ENCODE data around the gene CNOT6.
"Not testable (repeated sequence)": the region's sequence is repeated elsewhere in the genome, so short reads cannot be mapped to it uniquely, and the experiment has no call there.

CNOT6 gene

DNA sequence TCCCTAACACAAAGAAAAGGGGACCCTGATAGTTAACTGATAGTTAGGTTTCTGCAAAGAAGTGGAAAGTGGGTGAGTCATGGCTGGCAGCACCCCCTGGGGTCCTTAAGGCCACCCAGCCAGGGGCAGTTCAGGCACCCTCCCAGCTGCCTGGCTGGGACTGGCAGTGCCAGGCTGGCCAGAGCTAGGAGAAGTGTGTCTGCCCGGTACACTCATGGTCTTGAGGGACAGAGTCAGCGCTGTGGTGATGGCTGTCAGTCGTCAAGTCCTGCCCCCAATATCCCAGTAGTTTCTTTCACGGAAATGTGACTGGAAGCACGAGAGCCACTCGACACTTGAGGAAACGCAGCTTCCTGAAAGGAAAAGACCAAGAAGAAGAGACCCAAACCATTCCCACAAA, 22.3 kb upstream of the CNOT6 start:
- no peak for DNase-seq

DNA sequence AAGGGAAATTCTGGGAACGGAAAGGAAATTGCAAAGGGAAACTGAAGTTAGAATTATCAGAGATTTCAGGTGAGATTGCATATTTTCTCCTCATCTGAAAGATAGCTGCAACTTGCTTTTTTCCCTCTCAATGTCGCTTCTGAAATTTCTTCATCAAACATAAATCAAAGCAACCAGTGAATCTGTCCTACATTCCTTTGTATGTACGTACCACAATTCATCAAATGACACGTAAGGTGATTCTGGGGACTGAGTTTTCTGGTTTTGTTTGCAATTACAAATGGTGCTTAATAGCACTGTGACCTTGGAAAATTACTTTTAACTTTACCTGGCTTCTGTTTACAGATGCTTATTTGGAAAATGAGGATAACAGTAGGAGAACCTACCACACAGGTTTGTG, 21.9 kb upstream of the CNOT6 start:
- DNase-seq: no peak

DNA sequence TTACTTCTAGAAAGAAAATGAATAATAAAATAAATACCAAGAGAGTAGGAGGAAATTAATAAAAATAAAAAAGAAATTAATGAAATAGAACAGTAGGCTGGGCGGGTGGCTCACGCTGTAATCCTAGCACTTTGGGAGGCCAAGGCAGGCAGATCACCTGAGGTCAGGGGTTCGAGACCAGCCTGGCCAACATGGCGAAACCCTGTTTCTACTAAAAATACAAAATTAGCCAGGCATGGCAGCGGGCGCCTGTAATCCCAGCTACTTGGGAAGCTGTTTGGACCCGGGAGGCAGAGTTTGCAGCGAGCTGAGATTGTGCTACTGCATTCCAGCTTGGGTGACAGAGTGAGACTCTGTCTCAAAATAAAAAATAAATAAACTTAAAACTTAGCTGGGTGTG, 20.8 kb upstream of the CNOT6 start:
- DNase-seq: not testable (repeated sequence)

DNA sequence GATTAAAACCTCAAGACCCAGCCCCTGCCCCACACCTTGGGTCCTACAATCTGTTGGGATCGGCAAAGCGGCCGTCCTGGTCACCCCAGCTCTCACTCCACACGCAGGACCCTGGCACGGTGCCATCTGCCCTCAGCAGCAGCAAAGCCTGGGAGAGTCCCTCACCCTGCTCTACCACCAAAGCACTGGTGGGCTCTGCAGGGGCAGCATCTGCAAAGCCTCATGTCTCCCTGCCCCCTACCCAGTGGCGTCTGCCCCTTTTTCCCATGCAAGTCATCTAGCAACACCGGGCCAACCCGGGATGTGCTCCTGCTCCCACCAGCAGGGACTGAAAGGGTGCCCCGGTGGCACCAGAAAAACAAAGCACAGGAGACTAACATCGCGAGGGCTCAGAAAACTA, 19.6 kb upstream of the CNOT6 start:
- no peak for DNase-seq

DNA sequence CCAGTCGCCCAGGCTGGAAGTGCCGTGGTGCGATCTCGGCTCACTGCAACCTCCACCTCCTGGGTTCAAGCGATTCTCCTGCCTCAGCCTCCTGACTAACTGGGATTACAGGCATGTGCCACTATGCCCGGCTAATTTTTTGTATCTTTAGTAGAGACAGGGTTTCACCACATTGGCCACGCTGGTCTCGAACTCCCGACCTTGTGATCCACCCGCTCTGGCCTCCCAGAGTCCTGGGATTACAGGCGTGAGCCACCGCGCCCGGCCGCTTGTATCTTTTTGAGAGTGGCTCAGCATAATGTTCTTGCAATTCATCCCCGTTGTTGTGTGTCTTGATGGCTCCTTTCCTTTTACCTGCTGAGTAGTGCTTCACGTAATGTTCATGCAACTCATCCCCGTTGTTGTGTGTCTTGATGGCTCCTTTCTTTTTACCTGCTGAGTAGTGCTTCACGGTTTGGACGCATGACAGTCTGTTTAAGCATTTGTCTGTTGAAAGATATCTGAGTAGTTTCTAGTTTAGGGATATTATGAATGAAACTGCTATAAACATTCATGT, 18.1 kb upstream of the CNOT6 start:
- not testable (repeated sequence) for DNase-seq

DNA sequence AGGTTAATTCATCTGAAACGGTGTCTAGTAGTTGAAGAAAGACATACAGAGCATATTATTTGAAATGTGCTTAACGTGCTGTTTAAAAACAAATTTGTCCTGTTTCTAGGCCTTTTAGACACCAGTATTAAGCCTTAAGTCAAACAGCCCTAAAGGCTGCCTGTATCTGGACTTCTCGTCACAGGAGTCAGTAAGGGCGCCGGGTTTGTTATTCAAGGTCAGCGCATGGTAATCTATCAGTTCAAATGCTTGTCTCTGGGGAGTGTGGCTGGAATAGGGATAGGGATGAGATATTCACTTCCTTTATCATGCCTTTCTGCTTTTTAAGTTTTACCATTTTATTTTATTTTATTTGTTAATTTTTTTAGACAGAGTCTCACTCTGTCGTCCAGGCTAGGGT, 9.4 kb upstream of the CNOT6 start:
- no peak for DNase-seq

DNA sequence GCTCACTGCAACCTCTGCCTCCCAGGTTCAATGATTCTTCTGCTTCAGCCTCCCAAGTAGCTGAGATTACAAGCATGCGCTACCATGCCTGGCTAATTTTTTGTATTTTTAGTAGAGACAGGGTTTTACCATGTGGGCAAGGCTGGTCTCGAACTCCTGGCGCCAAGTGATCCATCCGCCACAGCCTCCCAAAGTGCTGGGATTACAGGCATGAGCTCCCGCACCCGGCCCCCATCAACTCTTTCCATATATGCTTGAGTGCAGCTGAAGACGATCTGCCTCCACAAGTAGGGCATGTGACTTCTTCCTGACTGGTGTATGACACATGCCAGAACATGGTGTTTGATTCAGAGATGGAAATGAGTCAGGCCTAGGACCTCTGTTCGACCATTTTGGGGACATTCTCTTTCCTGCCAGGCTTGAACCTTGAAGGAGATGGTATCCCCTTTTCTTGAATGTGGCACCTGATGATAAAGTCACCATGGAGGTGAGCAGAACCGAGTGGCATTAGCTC, 7.5 kb upstream of the CNOT6 start:
- no peak for DNase-seq

DNA sequence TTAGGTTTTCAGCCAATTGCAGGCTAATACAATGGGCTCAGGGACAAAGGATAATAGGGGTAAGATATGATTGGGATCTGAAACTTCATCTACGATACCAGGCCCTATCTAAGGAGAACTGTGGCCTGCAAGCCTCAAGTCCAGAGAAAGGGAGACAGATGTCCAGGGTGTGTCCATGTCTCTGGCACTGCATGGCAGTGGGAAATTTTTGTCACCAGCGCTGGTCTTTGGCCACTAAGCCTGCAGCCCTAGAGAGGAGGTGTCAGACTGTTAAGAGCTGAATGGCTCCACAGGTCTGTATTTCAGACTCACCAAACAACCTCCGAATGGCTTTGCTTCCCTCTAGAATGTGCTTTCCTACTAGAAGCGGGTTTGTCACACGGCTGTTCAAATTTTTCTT, 6.6 kb upstream of the CNOT6 start:
- DNase-seq: no peak

DNA sequence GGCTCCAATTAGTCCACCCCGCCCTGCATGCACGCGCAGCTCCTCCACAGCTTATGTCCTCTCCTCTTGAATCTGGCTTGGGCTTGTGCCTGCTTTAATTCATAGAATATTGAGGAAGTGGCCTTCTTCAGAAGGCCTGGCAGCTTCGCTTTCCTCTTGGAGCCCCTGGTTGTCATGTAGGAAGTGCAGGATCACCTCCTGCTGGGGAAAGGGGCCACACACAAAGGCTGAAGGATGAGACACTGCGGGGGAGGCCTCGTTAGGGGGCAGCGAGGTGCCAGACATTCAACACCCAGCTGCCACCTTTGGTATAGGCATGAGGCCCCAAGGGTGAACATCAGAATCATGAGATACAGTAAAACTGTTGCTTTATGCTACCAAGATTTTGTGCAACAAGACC, 2.7 kb upstream of the CNOT6 start:
- no peak for DNase-seq

DNA sequence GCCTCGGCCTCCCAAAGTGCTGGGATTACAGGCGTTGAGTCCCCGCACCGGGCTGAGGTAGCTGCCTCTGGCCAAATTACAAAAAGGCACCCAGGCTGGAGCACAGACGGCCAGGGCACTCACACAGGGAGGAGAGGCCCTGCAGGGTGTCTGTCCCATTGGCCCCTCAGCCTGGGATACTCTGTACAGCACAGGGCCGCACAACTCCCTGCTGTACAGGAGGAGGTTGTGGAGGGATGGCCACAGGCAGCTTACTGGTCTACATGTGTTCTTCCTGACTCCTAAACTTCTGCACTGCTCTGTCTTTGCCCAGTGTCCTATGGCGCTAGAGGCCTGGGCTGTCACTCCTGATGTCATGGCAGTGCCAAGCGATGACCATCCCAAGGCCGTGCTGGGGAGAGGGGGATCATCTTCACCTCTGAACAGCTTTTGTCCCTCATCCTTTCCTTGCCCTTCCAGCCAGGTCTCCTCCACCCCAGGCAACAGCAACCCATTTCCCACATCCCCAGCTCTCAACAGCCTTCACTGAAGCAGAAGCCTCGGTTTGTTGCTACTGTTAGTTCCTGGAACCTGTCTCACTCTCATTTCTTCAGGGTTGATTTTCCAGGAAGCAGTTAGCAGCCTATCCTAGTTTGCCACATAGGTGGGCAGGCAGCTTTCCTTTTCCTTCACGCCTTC, 1.8 kb upstream of the CNOT6 start:
- DNase-seq: no peak

DNA sequence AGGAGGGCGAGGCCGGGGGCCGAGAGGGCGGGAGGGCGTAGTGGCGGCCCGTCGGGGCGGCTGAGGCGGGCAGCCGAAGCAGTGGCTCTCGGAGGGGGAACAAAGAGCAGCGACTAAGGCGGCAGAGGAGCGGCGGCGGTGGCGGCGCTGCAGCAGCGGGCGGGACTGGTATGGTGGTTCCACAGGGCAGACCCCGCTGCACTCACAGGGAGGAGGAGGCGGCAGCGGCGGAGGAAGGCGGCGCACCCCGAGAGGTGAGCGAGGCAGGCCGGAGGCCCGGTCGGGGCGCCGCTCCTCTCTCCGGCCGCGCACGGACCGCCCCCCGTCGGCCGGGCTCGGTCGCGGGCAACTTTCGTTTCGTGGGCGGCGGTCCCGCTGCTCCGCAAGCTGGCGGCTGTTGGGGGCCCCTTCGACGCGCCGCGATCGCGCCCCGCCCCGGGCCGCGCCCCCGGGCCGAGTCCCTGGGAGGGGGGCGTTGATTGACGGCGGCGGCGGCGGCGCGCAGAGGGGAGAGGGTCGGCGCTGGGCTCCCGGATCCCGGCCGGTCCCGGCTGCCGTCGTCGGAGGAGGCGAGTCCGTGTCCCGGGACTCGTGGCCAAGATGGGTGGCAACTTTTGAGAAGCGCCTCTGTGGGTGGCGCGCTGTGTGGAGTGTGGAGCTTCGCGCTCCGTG, 467 bp downstream of the CNOT6 start:
- peak; percentile 63 for DNase-seq

DNA sequence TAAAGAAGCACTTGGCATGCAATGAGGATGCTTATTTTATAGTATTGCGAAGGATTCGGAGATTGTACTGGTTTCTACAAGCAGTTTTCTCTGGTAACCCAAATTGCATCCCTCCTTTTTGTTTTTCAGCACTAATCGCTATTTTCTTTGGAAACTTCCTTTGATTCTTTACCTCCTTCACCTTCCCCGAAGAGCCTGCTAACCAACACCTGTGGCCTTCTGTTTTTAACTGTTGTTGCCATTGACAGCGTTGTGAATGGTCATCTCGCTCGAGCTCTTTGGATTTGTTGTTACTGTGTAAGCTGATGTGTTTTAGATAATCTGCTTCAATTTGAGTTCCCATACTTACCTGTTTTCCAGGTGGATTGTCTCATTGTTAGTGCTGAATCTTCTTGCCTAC, 1.1 kb downstream of the CNOT6 start:
- DNase-seq: no peak

DNA sequence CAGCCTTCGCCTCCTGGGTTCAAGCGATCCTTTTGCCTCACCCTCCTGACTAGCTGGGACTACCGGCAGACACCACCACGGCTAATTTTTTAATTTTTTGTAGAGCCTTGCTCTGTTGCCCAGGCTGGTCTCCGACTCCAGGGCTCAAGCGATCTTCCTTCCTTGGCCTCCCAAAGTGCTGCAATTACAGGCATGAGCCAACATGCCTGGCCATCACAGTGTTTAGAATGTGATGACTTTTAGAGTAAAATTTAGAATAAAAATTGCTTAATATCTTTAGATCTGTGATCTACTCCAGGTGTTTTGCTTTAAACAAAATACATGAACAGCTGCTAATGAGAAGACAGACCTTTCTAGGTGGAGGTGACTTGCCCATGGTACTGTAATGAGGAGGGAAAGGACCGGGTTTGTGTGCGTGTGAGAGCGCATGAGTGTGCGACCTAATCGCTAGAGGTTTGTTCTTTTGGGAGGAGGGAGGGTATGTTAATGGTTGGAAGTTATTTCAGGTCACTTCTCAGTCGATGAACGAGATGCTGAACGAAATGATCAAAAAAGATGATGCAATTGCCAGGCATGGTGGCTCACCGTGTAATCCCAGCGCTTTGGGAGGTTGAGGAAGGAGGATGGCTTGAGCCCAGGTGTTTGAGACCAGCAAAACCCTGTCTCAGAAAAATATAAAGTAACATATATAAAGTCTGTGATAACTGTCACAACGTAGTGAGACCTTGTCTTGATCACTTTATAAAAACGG, 2.0 kb downstream of the CNOT6 start:
- no peak for DNase-seq

DNA sequence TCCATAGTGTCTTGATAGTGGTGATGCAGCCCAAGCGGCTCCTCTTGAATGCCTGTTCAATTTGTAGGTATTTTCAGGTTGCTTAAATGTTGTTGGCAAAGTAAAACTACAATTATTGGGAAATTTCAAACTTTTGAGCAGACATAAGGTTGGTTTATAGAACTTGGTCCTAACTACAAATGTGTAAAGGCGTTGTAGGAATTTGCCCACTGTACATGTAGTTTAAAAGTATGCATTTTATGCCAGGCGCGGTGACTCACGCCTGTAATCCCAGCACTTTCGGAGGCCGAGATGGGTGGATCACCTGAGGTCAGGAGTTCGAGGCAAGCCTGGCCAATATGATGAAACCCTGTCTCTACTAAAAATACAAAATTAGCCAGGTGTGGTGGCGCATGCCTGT, 2.6 kb downstream of the CNOT6 start:
- not testable (repeated sequence) for DNase-seq

DNA sequence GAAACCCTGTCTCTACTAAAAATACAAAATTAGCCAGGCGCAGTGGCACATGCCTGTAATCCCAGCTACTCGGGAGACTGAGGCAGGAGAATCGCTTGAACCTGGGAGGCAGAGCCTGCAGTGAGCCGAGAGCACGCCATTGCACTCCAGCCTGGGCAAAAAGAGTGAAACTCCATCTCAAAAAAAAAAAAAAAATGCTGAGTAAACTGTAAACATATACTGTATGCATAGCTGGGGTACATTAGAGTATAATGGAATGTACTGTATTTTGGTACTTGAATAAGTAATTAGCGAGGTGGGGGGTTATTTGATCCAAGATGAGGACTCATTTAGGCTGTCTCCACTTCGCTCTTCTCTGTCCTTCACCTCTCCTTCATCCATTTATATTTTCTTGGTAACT, 3.7 kb downstream of the CNOT6 start:
- DNase-seq: not testable (repeated sequence)

DNA sequence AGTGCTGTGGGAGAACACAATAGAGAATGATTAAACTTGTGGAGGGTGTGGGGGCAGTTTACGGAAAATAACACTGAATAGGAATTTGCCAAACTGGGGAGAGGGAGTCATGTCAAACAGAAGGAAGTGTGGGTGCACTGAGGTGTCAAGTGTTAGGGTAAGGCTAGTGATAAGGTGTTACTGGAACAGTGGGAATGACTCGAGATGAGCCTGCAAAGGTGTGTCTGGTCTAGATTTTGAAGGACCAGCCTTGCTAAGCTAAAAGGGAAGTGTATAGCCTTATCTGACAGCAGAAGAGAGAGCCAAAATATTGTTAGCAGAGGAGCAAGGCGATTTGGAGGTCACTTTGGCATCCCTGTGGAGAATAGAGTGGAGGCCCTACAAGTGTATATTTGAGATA, 4.2 kb downstream of the CNOT6 start:
- no peak for DNase-seq

DNA sequence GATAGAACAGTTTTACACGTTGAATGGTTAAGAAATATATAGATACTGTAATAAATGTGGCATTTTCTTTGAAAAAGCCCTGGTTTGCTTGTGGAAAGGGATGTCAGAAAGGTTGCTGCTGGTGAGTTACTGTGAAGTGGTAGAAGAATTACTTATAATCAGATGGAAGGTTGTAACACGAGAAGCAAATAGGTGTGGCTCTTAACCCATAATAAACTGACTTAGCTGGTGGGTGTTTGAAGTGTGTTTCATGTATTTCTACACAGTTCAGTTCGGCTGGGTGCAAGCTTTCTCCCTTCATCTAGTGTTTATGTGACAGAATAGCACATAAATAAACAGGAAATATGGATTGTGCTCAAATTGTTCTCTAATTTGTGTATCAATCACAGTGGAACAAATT, 5.5 kb downstream of the CNOT6 start:
- DNase-seq: no peak

DNA sequence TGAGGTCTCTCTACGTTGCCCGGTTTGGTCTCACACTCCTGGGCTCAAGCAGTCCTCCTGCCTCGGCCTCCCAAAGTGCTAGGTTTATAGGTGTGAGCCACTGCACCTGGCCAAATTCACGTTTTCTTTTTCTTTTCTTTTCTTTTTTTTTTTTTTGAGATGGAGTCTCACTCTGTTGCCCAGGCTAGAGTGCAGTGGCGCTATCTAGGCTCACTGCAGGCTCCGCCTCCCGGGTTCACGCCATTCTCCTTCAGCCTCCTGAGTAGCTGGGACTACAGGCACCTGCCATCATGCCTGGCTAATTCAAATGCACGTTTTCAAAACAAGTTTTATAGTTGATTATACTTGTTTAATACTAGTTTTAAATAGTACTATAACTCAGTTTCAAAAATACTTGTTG, 6.1 kb downstream of the CNOT6 start:
- DNase-seq: not testable (repeated sequence)

DNA sequence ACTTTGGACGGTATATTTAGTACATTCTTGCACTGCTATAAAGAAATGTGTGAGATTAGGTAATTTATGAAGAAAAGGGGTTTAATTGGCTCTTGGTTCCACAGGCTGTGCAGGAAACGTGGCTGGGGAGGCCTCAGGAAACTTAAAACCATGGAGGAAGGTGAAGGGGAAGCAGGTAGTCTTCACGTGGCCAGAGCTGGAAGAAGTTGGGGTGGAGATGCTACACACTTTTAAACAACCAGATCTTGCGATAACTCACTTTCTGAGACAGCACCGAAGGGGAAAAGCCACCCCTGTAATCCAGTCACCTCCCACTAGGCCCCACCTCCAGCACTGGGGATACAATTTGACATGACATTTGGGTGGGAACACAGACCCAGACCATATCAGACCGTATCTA, 13.5 kb downstream of the CNOT6 start:
- DNase-seq: no peak

DNA sequence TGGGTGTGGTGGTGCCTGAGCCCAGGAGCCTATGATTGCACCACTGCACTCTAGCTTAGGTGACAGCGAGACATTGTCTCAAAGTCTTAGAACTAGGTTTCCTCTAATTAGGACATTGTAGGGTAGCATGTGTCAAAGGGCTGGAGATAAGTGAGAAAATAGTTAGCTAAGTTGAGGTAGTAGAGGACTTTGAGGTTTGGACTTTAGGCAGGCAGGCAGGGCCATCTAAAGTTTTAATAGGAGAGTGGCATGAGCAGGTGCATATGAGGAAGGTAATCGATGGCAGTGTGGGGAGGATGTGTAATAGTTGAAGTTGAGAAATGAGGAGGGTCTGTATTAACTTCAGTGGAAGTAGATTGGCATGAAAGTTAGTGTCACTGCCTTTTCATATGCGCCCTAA, 21.1 kb downstream of the CNOT6 start:
- no peak for DNase-seq

DNA sequence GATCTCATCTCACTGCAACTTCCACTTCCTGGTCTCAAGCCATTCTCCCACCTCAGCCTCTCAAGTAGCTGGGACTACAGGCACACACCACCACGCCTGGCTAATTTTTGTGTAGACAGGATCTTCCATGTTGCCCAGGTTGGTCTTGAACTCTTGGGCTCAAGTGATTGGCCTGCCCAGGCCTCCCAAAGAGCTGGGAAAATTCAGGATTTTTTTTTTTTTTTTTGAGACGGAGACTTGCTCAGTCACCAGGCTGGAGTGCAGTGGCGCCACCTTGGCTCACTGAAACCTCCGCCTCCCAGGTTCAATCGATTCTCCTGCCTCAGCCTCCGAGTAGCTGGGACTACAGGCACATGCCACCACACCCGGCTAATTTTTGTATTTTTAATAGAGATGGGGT, 21.8 kb downstream of the CNOT6 start:
- not testable (repeated sequence) for DNase-seq

DNA sequence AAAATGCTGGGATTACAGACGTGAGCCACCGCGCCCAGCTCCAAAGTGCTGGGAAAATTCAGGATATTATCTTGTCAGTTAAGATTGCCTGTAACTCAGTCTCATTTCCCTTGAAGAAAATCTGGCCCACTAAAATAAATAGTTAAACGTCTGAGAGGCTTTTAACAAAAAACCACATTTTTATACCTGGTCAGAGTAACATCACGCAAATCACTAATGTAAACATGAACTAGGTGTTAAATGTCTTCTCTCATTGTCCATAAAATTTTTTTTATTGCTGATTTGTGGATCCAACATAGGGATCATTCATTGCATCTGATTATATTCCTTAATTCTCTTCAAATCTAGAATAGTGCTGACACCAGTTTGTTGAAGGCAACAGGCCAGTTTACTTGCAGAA, 22.3 kb downstream of the CNOT6 start:
- DNase-seq: no peak

DNA sequence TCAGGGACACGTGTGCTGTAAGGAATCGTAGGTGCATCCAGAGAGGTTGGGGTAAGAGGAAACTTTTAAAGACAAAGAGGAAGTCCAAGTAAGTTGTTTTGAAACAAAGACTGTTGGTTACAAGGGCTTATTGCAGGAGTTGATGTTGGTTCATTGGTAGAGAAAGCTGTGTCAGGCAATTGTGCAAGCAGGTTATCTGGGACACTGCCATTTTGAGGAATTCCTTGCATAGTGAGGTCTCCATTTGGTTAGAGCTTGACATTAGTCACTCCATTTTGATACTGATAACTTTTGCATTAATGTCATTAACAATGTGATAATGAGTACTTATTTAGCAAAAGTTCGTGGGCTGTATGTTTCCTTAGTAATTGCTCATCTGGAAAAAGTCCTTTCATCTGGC, 24.9 kb downstream of the CNOT6 start:
- DNase-seq: no peak

DNA sequence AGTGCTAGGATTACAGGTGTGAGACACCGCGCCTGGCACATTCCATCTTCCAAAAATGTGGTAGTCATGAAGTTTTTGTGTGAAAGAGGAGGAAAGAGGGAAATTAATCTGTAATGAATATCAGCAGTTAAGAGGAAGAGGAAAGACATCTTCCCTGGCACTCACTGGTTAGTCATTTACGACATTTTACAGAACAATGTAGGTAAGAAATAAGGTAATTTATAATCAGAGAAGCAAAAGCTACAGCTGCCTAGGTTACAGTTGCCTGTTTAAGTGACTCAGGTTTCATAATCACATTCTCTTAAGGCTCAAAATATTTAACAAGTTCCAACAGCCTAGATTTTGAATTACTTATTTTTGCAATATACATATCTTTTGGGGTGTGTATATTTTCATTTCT, 26.9 kb downstream of the CNOT6 start:
- DNase-seq: no peak

Data from femur (tissue), 1 donor.